Hair follicle dermal papilla cell (primary cell): ENCODE results near the gene MAP3K13. TPM values are rescaled to one million over a fixed set of nuclear protein-coding genes. Genes with fewer than 3 reads are reported as not detected.

Experiments used
- total RNA-seq: library from RNA; depleted of rRNA; stranded (reverse); fragments of >200 nt; gene quantifications from 2 replicates; pipeline ENCODE4 v1.2.3, GENCODE V29; 2012

MAP3K13 gene
- total RNA-seq = 13.8 and 14.6 TPM in 2 replicates

DNA sequence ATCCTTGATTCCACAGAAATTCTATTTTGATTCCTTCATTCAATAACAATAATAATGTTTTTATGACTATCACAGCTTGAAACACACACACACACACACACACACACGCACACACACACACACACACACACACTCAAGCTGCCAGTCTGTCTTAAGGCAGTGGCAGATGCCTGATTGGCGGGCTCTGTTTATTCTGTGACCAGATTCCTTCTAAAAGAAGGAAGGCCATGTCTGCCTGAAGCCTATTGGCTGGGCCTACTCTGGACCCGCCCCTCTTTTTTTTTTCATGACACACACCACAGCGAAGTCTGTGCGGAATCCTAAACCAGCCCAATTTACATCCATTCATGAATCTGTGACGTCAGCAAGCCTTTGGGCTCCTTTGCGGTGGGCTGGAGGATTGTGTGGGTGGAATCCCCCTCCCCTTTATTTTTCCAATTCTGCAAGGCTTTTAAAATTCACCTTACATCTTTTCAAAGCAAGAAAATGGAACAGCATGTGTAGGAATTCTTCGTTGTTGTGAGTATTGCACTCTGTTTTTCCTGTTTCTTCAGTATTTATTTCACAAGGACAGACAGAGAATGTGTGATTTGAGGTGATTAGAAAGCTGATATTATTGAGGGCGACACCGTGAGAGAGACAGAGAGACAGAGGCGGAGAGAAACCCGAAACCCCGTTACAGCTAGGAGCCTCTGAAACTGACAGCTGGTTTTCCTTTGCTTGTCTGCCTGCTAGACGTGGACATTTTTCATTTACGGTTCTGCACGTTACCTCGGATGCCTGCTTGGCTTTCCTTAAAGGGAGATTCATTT, at the start of gene MAP3K13:
Gene MAP3K13 (plus strand): TSS at position 287 of the 812 bp plus-strand sequence. CDS start 65,446 bp downstream, outside the sequence.

GRCh38 chr3:185498503-185499396, 135.8 kb downstream of the MAP3K13 start, which contains the start of gene TMEM41A:
Gene TMEM41A (minus strand): TSS chr3:185499035. CDS start chr3:185498961, 74 bp downstream.

Other genes starting within 250 kb of the MAP3K13 start
- 0.61 and 1.3 TPM in 2 replicates for gene C3orf70, start 210.1 kb upstream of the MAP3K13 start, total RNA-seq
- 4.3 and 6.0 TPM in 2 replicates for gene EHHADH, start 109.1 kb upstream of the MAP3K13 start, total RNA-seq
- 10.9 and 12.3 TPM in 2 replicates for gene TMEM41A, start 135.9 kb downstream of the MAP3K13 start, total RNA-seq
- 0.65 TPM in 1 of 2 replicates, not detected in the other for gene LIPH, start 189.5 kb downstream of the MAP3K13 start, total RNA-seq
- gene SENP2, start 223.2 kb downstream of the MAP3K13 start, total RNA-seq = 23.1 and 24.0 TPM in 2 replicates